B cell (primary cell): ENCODE results near the gene TLX1. TPM values are rescaled to one million over a fixed set of nuclear protein-coding genes. Genes with fewer than 3 reads are reported as not detected.

ENCODE experiments used
- ATAC-seq: fragments of 200-7000 bp; cut with Tn5 transposase; one replicate; pipeline ENCODE4 v1.10.0; 2021; ENCODE audit warnings: low read depth, mild to moderate bottlenecking, moderate number of reproducible peaks, moderate library complexity
- CTCF ChIA-PET: fragments of 350-600 bp; sonication (Branson Sonifier 250); formaldehyde crosslinking; loops from one replicate; lab custom pipeline; 2021; ENCODE audit warnings: antibody characterized with exemption, inconsistent platforms; lab: Charles Lee
- POLR2A ChIA-PET: fragments of 350-600 bp; sonication (Branson Sonifier 250); formaldehyde crosslinking; loops from one replicate; lab custom pipeline; 2021; ENCODE audit warnings: antibody characterized with exemption; lab: Charles Lee
- DNase-seq: peaks from one replicate; pipeline ENCODE4 v3.0.0; 2013
- H2AFZ ChIP-seq: 2 replicates; pipeline ENCODE4 v1.6.1; 2012; ENCODE audit warnings: mild to moderate bottlenecking, low read depth, low read length; ENCODE audit not compliant: insufficient read depth, poor library complexity, severe bottlenecking
- H3K27ac ChIP-seq, 2 donors: 1 replicate in 1 of 2; 2 replicates in 1 of 2; pipeline ENCODE4 v1.5.1; 2012 to 2013; ENCODE audit warnings: low read length in 2 of 2, mild to moderate bottlenecking in 2 of 2, moderate library complexity in 1 of 2
- H3K27me3 ChIP-seq, 4 experiments: fragments of 200-600 bp in 1 of 4; sonication (generic) in 1 of 4; replicated peaks in 1 of 4; 1 replicate in 2 of 4; 2 replicates in 2 of 4; pipeline versions ENCODE4 v1.6.1 to v1.7.0; 2013 to 2016; ENCODE audit warnings: low read length in 3 of 4, mild to moderate bottlenecking in 2 of 4, mixed read lengths in 1 of 4, moderate library complexity in 1 of 4; ENCODE audit not compliant: insufficient read depth in 4 of 4, control insufficient read depth in 3 of 4; ENCODE audit errors: control extremely low read depth in 1 of 4
- H3K36me3 ChIP-seq, 2 experiments: replicated peaks in 1 of 2; 1 replicate in 1 of 2; 2 replicates in 1 of 2; pipeline versions ENCODE4 v1.6.1 to v1.7.1; 2013; ENCODE audit warnings: low read length in 1 of 2; ENCODE audit not compliant: insufficient read depth in 2 of 2, control insufficient read depth in 1 of 2; ENCODE audit errors: control extremely low read depth in 1 of 2, extremely low read depth in 1 of 2
- H3K4me1 ChIP-seq, 2 donors: fragments of 200-600 bp in 1 of 2; sonication (generic) in 1 of 2; 1 replicate in 1 of 2; 2 replicates in 1 of 2; pipeline versions ENCODE4 v1.5.1 to v1.6.1; 2013 to 2017; ENCODE audit warnings: low read length in 2 of 2; ENCODE audit not compliant: control insufficient read depth in 2 of 2, insufficient read depth in 2 of 2
- H3K4me2 ChIP-seq: replicated peaks from 2 replicates; pipeline ENCODE3; 2012; ENCODE audit warnings: mild to moderate bottlenecking, low read depth, low read length; ENCODE audit not compliant: poor library complexity, severe bottlenecking
- H3K4me3 ChIP-seq, 5 experiments: fragments of 200-600 bp in 1 of 5; sonication (generic) in 1 of 5; 1 replicate in 3 of 5; 2 replicates in 2 of 5; pipeline versions ENCODE4 v1.5.1 to v1.7.0; 2011 to 2016; ENCODE audit warnings: low read length in 4 of 5, mild to moderate bottlenecking in 4 of 5, low read depth in 2 of 5, control low read depth in 1 of 5, moderate library complexity in 1 of 5; ENCODE audit not compliant: insufficient read depth in 1 of 5; ENCODE audit errors: control extremely low read depth in 1 of 5, extremely low read depth in 1 of 5
- H3K79me2 ChIP-seq: fragments of 200-600 bp; sonication (generic); one replicate; pipeline ENCODE4 v1.6.0; 2016; ENCODE audit warnings: low read length; ENCODE audit not compliant: control insufficient read depth, insufficient read depth
- H3K9ac ChIP-seq: fragments of 200-600 bp; sonication (generic); 2 replicates; pipeline ENCODE4 v1.6.1; 2017; ENCODE audit warnings: mild to moderate bottlenecking, low read length, moderate library complexity
- H3K9me3 ChIP-seq, 3 donors: one replicate each; pipeline versions ENCODE4 v1.6.1 to v1.7.1; 2013; ENCODE audit warnings: low read length in 2 of 3; ENCODE audit not compliant: control insufficient read depth in 2 of 3, insufficient read depth in 1 of 3; ENCODE audit errors: control extremely low read depth in 1 of 3
- H4K20me1 ChIP-seq: 2 replicates; pipeline ENCODE4 v1.6.0; 2012; ENCODE audit warnings: mild to moderate bottlenecking, low read length; ENCODE audit not compliant: insufficient read depth, control insufficient read depth, poor library complexity, severe bottlenecking
- H3K27ac Mint-ChIP-seq: one replicate; pipeline ENCODE4 v1.8.0; 2021; ENCODE audit warnings: mixed read lengths
- H3K27me3 Mint-ChIP-seq: one replicate; pipeline ENCODE4 v1.8.0; 2021; ENCODE audit warnings: mixed read lengths
- H3K4me1 Mint-ChIP-seq: one replicate; pipeline ENCODE4 v1.8.0; 2021; ENCODE audit warnings: mixed read lengths
- H3K4me3 Mint-ChIP-seq: one replicate; pipeline ENCODE4 v1.8.0; 2021; ENCODE audit warnings: mixed read lengths
- H3K9me3 Mint-ChIP-seq: one replicate; pipeline ENCODE4 v1.8.0; 2022; ENCODE audit warnings: mixed read lengths; ENCODE audit not compliant: insufficient read depth
- EZH2 ChIP-seq: IDR thresholded peaks from 2 replicates; pipeline ENCODE4 v1.6.1; 2012; ENCODE audit warnings: borderline replicate concordance, low read depth, mild to moderate bottlenecking, moderate library complexity, low read length; ENCODE audit not compliant: insufficient read depth, poor library complexity, severe bottlenecking
- WGBS: methylation state at CpG from one replicate; pipeline ENCODE4 v1.1.5; 2013; ENCODE audit warnings: missing lambda C conversion rate; ENCODE audit not compliant: insufficient coverage; 5-methylcytosine and 5-hydroxymethylcytosine counted together
- intact Hi-C: fragments of 100-400 bp; cut with micrococcal nuclease; formaldehyde crosslinking; loops from one replicate; pipeline ENCODE4 v1.10.0; 2022
- polyA plus RNA-seq: library from polyadenylated mRNA; depleted of rRNA; stranded (reverse); fragments of >200 nt; gene quantifications from 2 replicates; pipeline ENCODE4 v1.2.3, GENCODE V29; 2012
- total RNA-seq, 2 donors: library from RNA; stranded (reverse); fragments of 120-200 nt in 1 of 2; gene quantifications; 1 replicate in 1 of 2; 2 replicates in 1 of 2; pipeline versions ENCODE4 v1.2.3 to v1.2.4, GENCODE V29; 2013 to 2022
- TF ChIP-seq, protein P1 (sequence below): fragments of 200-600 bp; IDR thresholded peaks from one replicate; pipeline ENCODE4 v1.8.0; 2022; ENCODE audit warnings: antibody characterized with exemption, mild to moderate bottlenecking

TLX1 gene
- total and polyA plus RNA-seq, 2 donors (not counting 1 experiment from before 2014, with no cell fraction given) = not detected

DNA sequence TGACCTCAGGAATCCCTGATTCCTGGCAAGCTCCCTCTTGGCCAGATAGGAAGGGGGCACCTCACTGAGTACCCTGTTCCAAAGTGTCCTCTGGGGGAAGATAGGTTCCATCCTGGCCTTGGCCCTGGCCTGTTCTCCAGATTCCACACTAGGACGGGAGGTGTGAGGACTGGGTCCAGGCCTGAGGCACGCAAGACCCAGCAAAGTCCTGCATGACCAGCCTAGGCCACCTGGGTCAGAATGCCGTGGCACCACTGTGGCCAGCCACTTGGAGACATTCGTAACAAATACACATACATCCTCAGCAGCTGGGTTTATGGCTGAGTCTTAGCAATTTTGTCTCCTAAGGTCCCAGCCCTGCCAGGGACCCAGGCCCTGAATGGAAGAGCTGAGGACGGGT is 23.3 kb upstream of the TLX1 start:
- 98% methylated on average over 5 of the region's 5 CpGs for WGBS
- TF ChIP-seq EZH2 = no peak
- TF ChIP-seq, protein P1, sequence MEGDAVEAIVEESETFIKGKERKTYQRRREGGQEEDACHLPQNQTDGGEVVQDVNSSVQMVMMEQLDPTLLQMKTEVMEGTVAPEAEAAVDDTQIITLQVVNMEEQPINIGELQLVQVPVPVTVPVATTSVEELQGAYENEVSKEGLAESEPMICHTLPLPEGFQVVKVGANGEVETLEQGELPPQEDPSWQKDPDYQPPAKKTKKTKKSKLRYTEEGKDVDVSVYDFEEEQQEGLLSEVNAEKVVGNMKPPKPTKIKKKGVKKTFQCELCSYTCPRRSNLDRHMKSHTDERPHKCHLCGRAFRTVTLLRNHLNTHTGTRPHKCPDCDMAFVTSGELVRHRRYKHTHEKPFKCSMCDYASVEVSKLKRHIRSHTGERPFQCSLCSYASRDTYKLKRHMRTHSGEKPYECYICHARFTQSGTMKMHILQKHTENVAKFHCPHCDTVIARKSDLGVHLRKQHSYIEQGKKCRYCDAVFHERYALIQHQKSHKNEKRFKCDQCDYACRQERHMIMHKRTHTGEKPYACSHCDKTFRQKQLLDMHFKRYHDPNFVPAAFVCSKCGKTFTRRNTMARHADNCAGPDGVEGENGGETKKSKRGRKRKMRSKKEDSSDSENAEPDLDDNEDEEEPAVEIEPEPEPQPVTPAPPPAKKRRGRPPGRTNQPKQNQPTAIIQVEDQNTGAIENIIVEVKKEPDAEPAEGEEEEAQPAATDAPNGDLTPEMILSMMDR = no peak
- ATAC-seq (no peak), DNase-seq (no peak)
- no peak overlapping the region for H3K27ac ChIP-seq
- H3K4me3 ChIP-seq = no peak overlapping the region
- H4K20me1 ChIP-seq = no peaks in the 10 kb centered on the region
- Mint-ChIP-seq H3K4me3 (no peak overlapping the region), H3K9me3 (no peaks in the 10 kb centered on the region), H3K4me1 (no peaks in the 10 kb centered on the region), H3K27ac (no peak overlapping the region), H3K27me3 (peaks cover 44% of the 10 kb centered on the region)
- POLR2A ChIA-PET = no interaction called here
- H2AFZ ChIP-seq = no peak overlapping the region
- no peaks in the 10 kb centered on the region for H3K36me3 ChIP-seq
- H3K4me1 ChIP-seq = no peaks in the 10 kb centered on the region
- no peak overlapping the region for H3K9ac ChIP-seq
- no peaks in the 10 kb centered on the region for H3K79me2 ChIP-seq
- intact Hi-C loops = no loop called here
- H3K4me2 ChIP-seq = no peak overlapping the region
- no peaks in the 10 kb centered on the region for H3K9me3 ChIP-seq
- CTCF ChIA-PET = interaction anchor here (1.8 to 2.8 kb wide), 2 partner anchors 11 to 34 kb away, joined by 6 to 15 read pairs; no protein-coding TSS in a partner anchor
- peaks cover 0 to 18% (median 3%) of the 10 kb centered on the region in 4 experiments for H3K27me3 ChIP-seq

DNA sequence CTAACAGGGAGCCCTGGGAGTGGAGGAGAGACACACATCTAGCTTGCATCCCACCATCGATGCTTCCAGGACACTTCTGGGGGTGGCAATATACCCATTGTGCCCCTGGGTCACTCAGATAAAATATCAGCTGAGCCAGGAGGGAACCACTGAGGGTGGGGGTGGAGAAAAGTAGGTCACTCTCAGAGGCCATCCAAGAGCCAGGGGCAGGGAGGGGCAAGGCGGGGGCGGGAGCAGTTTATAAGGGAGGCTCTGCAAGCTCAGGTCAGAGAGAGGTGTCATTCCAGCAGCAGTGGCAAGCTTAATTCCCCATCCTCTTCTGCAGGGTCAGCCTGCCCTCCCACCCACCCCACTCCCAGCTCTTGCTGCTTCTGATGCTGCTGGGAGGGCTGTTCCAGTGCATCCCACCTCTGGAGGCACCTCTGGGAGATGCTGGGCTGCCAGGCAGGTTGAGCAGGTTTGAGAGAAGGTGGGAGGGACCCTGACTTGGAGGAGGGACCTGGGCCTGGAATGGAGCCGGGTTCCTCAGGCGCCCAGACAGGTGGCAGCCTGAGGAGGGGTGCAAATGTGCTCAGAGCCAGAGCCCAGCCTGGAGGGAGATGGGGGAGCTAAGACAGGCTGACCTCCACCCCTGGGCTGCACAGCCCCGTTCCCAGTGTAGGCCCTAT is 20.1 kb upstream of the TLX1 start:
- DNase-seq = no peak
- TF ChIP-seq, protein P1 = no peak
- TF ChIP-seq EZH2 = no peak
- H3K9me3 Mint-ChIP-seq = no peaks in the 10 kb centered on the region
- CTCF ChIA-PET = interaction anchor here (1.1 kb wide), 1 partner anchor 53 kb away, joined by 3 read pairs; no protein-coding TSS in a partner anchor
- H3K27me3 Mint-ChIP-seq = peaks cover 42% of the 10 kb centered on the region
- ATAC-seq = no peak
- no peaks in the 10 kb centered on the region for H3K4me1 Mint-ChIP-seq
- H3K9me3 ChIP-seq = no peaks in the 10 kb centered on the region
- H3K27ac ChIP-seq = no peak overlapping the region
- H3K27me3 ChIP-seq = peaks cover 0 to 23% (median 6%) of the 10 kb centered on the region in 4 experiments
- 73% methylated on average over 5 of the region's 6 CpGs for WGBS
- no peaks in the 10 kb centered on the region for H3K79me2 ChIP-seq
- H4K20me1 ChIP-seq = no peaks in the 10 kb centered on the region
- no peak overlapping the region for H3K4me3 Mint-ChIP-seq
- no peaks in the 10 kb centered on the region for H3K36me3 ChIP-seq
- H3K9ac ChIP-seq = no peak overlapping the region
- no peak overlapping the region for H3K4me3 ChIP-seq
- no peak overlapping the region for H2AFZ ChIP-seq
- H3K4me1 ChIP-seq = no peaks in the 10 kb centered on the region
- H3K27ac Mint-ChIP-seq = no peak overlapping the region
- no peak overlapping the region for H3K4me2 ChIP-seq
- POLR2A ChIA-PET = no interaction called here
- intact Hi-C loops = no loop called here
